ENCODE results near the gene NPLOC4. TPM values are rescaled to one million over a fixed set of nuclear protein-coding genes. Genes with fewer than 3 reads are reported as not detected.

Gene NPLOC4
- total and polyA plus RNA-seq, 2 of the 8 experiments (the other 6 are each of a cell fraction or from before 2014, with no cell fraction given) = 70.7 to 92.7 TPM

- Histone ChIP-seq H2BK5ac (ENCODE audit: low read depth, low read length) (no peak overlapping the region), H3K27me3 (replicated peaks in 1 of 4; ENCODE audit: control insufficient read depth in 3 of 4, extremely low read depth in 1 of 4, insufficient read depth in 3 of 4, low read length in 3 of 4) (no peaks in the 10 kb centered on the region), H3K9me3 (ENCODE audit: insufficient read depth in 2 of 2, low read depth in 1 of 2, low read length in 1 of 2) (no peaks in the 10 kb centered on the region), H3K23ac (ENCODE audit: insufficient read length) (no peak overlapping the region), H3K14ac (ENCODE audit: insufficient read length) (no peak overlapping the region), H3K9ac (replicated peaks in 1 of 4; ENCODE audit: extremely low read depth in 1 of 4, low read depth in 3 of 4, low read length in 3 of 4) (no peak overlapping the region), H3K4me2 (ENCODE audit: insufficient read depth in 1 of 2, low read depth in 2 of 2, low read length in 2 of 2) (no peak overlapping the region), H4K20me1 (replicated peaks in 1 of 2; ENCODE audit: control insufficient read depth in 1 of 2, insufficient read depth in 2 of 2, low read length in 2 of 2) (no peaks in the 10 kb centered on the region), H4K8ac (ENCODE audit: extremely low read depth, insufficient read depth, low read length) (no peak overlapping the region), H4K91ac (replicated peaks; ENCODE audit: insufficient read length, low read length) (no peak overlapping the region), H3K4me3 (ENCODE audit: extremely low read depth in 1 of 4, insufficient read depth in 2 of 4, low read depth in 3 of 4, low read length in 4 of 4) (no peak overlapping the region), H4K5ac (ENCODE audit: insufficient read length, low read depth, low read length) (no peak overlapping the region), H3K36me3 (ENCODE audit: control insufficient read depth in 2 of 4, insufficient read depth in 4 of 4, low read length in 3 of 4) (no peaks in the 10 kb centered on the region; a peak in 1 of 8 replicates), H3K56ac (replicated peaks; ENCODE audit: insufficient read length, low read depth, low read length) (no peak overlapping the region), H3K79me1 (ENCODE audit: low read depth, low read length) (no peaks in the 10 kb centered on the region), H3K27ac (ENCODE audit: low read depth, low read length) (no peak overlapping the region), H2AK5ac (ENCODE audit: low read depth, low read length) (no peak overlapping the region), H3K79me2 (ENCODE audit: control insufficient read depth in 1 of 2, insufficient read depth in 2 of 2, low read length in 2 of 2) (peaks cover 7 to 27% of the 10 kb centered on the region in 2 experiments; a peak in 3 of 4 replicates), H2BK15ac (ENCODE audit: low read length) (no peak overlapping the region), H3K4ac (replicated peaks; ENCODE audit: insufficient read length, low read depth, low read length) (no peak overlapping the region), H3K4me1 (replicated peaks in 1 of 4; ENCODE audit: control insufficient read depth in 3 of 4, insufficient read depth in 4 of 4, low read length in 3 of 4) (no peaks in the 10 kb centered on the region), H2BK12ac (ENCODE audit: low read depth, low read length) (no peak overlapping the region), H3K18ac (ENCODE audit: extremely low read depth, low read length) (no peak overlapping the region), H2AFZ (ENCODE audit: low read length) (no peak overlapping the region), H2BK120ac (replicated peaks; ENCODE audit: low read depth, low read length) (no peak overlapping the region), H3K23me2 (ENCODE audit: low read depth, low read length) (peaks cover 3% of the 10 kb centered on the region; the same call in 1 of the 2 replicates), H2BK20ac (ENCODE audit: low read length) (no peak overlapping the region)
- DNase-seq (ENCODE audit: low read depth in 1 of 2, low spot score in 2 of 2) (no peak), FAIRE-seq (no peak)
- ChIA-PET CTCF (ENCODE audit: partially characterized antibody) (interaction anchor here (0.9 to 1.7 kb wide), 4 partner anchors 15 to 198 kb away, joined by 3 to 6 read pairs (median 3); no protein-coding TSS in a partner anchor), POLR2A (ENCODE audit: partially characterized antibody) (interaction anchor here (0.6 kb wide), 1 partner anchor 1089 kb away, joined by 3 read pairs; no protein-coding TSS in a partner anchor)
- 91% methylated on average over 4 of the region's 4 CpGs; no CpG with 5 or more reads in 1 of the 2 experiments for WGBS, 2 experiments (ENCODE audit: extremely low coverage in 1 of 2, insufficient coverage in 1 of 2, insufficient read length in 1 of 2, insufficient replicate concordance in 2 of 2, low coverage in 1 of 2, low lambda C conversion rate in 2 of 2, missing lambda C conversion rate in 1 of 2)
Observed at GRCh38 chr17:81638683-81639082, 1.8 kb upstream of the NPLOC4 start.

Data from H1 (cell line).